ENCODE data around the gene RNU5B-1.

Gene RNU5B-1

DNA sequence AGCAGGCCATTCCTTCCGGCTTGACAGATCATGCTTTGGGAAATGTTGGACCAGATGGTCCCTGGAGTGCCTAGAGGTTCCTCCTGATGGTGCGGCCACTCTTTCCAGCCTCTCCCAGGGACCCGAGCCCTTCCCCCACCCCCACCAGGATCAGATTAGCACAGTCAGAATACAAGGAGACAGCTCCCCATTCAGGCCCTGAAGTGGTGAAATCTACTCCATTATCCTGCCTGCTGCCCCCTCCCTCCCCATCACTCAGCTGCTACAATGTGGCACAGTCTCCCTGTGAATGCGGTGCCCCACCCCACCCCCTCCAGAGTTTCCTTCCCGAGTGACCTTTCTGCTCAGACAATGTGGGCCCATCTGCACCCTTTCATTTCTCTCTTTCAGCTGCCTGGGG is 29.4 kb downstream of the RNU5B-1 start:
- TF ChIP-seq CTCF (IDR thresholded peaks at IDR 0.05; ENCODE audit: extremely low read depth, missing control alignments) = no peak
- DNase-seq (ENCODE audit: low spot score) = no peak

GRCh38 chr15:65334586-65335231 is 30.2 kb downstream of the RNU5B-1 start:
- no peak for DNase-seq (ENCODE audit: low spot score)
- no peak for TF ChIP-seq CTCF (IDR thresholded peaks at IDR 0.05; ENCODE audit: extremely low read depth, missing control alignments)

- TF ChIP-seq CTCF (IDR thresholded peaks at IDR 0.05; ENCODE audit: extremely low read depth, missing control alignments) = no peak
- no peak for DNase-seq (ENCODE audit: low spot score)
These were observed 31.0 kb downstream of the RNU5B-1 start for GRCh38 chr15:65335278-65336055.

GRCh38 chr15:65336493-65337435 is 32.3 kb downstream of the RNU5B-1 start:
- no peak for DNase-seq (ENCODE audit: low spot score)
- TF ChIP-seq CTCF (IDR thresholded peaks at IDR 0.05; ENCODE audit: extremely low read depth, missing control alignments) = no peak

GRCh38 chr15:65337436-65338070 is 33.1 kb downstream of the RNU5B-1 start:
- TF ChIP-seq CTCF (IDR thresholded peaks at IDR 0.05; ENCODE audit: extremely low read depth, missing control alignments) = no peak
- DNase-seq (ENCODE audit: low spot score) = no peak

DNA sequence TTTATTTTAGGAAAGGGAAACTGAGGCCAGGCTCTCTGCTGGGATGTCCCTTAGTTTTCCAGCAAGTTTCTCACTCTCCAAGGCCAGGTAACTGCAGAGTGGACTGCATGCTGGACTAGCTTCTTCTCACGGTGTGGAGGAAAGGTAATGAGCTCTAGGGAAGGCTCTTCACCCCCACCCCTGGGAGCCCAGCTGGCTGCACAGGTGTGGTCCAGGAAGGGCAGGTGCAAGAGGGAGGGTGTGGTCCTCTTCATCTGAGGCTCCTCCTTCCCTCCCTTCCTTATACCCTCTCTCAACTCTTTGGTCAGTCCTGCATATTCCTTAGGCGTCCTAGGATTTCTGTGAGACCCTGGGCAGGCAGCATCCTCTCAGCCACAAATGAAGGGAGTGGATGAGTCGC is 33.9 kb downstream of the RNU5B-1 start:
- DNase-seq (ENCODE audit: low spot score) = no peak
- no peak for TF ChIP-seq CTCF (IDR thresholded peaks at IDR 0.05; ENCODE audit: extremely low read depth, missing control alignments)
